Colonic mucosa (tissue), 4 donors: ENCODE measurements around the gene LAG3. TPM values are rescaled to one million over a fixed set of nuclear protein-coding genes. Genes with fewer than 3 reads are reported as not detected.

Experiments used
- DNase-seq: peaks from one replicate; pipeline ENCODE4 v3.0.0-alpha.2; 2020
- H3K27ac ChIP-seq: fragments of 200-600 bp; one replicate; pipeline ENCODE4 v1.8.0; 2021
- H3K27me3 ChIP-seq: fragments of 200-600 bp; one replicate; pipeline ENCODE4 v1.8.0; 2021
- H3K36me3 ChIP-seq: fragments of 200-600 bp; one replicate; pipeline ENCODE4 v1.8.0; 2021
- H3K4me1 ChIP-seq: fragments of 200-600 bp; one replicate; pipeline ENCODE4 v1.8.0; 2021; ENCODE audit warnings: mild to moderate bottlenecking
- H3K4me3 ChIP-seq: fragments of 200-600 bp; one replicate; pipeline ENCODE4 v1.8.0; 2021
- H3K9ac ChIP-seq, 2 donors: one replicate each; pipeline ENCODE4 v1.7.0; 2013; ENCODE audit warnings: control low read depth in 2 of 2, low read depth in 2 of 2, low read length in 2 of 2
- H3K9me3 ChIP-seq: fragments of 200-600 bp; one replicate; pipeline ENCODE4 v1.8.0; 2021
- CTCF ChIP-seq: fragments of 200-600 bp; IDR thresholded peaks from one replicate; pipeline ENCODE4 v1.8.0; 2022; ENCODE audit warnings: antibody characterized with exemption, mild to moderate bottlenecking
- intact Hi-C: fragments of 100-400 bp; cut with DNase I; formaldehyde crosslinking; loops from one replicate; pipeline ENCODE4 v1.14.1; 2022
- total RNA-seq, 2 donors: library from RNA; stranded (reverse); fragmentation: NEBNext Ultra II Directional in 1 of 2; extraction: Animal tissue kit (Norgen Biotek cat#: 25700) in 1 of 2; gene quantifications; one replicate each; pipeline ENCODE4 v1.2.1, GENCODE V29; 2021
- donor health status: healthy.
- donor health status: DM: no; HTN: no; CAD: no.
- donor health status: DM: no; HTN: no; CAD: no.

The LAG3 gene
- total RNA-seq, 2 donors from 2014 or later: 1.0 to 1.2 TPM

GRCh38 chr12:6764011-6764828 lies 8.1 kb upstream of the LAG3 start:
- peak; percentile 91 for DNase-seq
- no peaks in the 10 kb centered on the region for H3K27me3 ChIP-seq
- peak overlapping the region; percentile 83 for H3K27ac ChIP-seq
- peak overlapping the region in 1 of 2 donors; percentile 7 for H3K9ac ChIP-seq
- TF ChIP-seq CTCF: no peak
- H3K4me3 ChIP-seq: no peak overlapping the region
- H3K9me3 ChIP-seq: no peaks in the 10 kb centered on the region
- peaks cover 15% of the 10 kb centered on the region for H3K4me1 ChIP-seq
- H3K36me3 ChIP-seq: no peaks in the 10 kb centered on the region
- intact Hi-C loops: no loop called here

- Histone ChIP-seq H3K27me3 (no peaks in the 10 kb centered on the region), H3K4me3 (peak overlapping the region; percentile 60), H3K36me3 (no peaks in the 10 kb centered on the region), H3K27ac (peak overlapping the region; percentile 83), H3K9me3 (no peaks in the 10 kb centered on the region), H3K4me1 (peaks cover 15% of the 10 kb centered on the region), H3K9ac (peak overlapping the region; percentile 67 to 82)
- intact Hi-C loops: no loop called here
- no peak for DNase-seq
- no peak for TF ChIP-seq CTCF
Measured at GRCh38 chr12:6765048-6765633, 7.2 kb upstream of the LAG3 start.

GRCh38 chr12:6765634-6766581 lies 6.4 kb upstream of the LAG3 start, which contains the start of gene PTMS:
PTMS (plus strand) TSS chr12:6766363; CDS start chr12:6766706, 343 bp downstream.
- Histone ChIP-seq H3K27ac (peak within 1 kb of the TSS; percentile 83), H3K36me3 (no peaks in the 10 kb centered on the region), H3K4me1 (peaks cover 15% of the 10 kb centered on the region), H3K9me3 (no peaks in the 10 kb centered on the region), H3K9ac (peak within 1 kb of the TSS; percentile 79 to 82), H3K4me3 (peak within 1 kb of the TSS; percentile 60), H3K27me3 (no peaks in the 10 kb centered on the region)
- peak; percentile 81 for DNase-seq
- intact Hi-C loops: no loop called here
- TF ChIP-seq CTCF: no peak

- peak; percentile 42 for TF ChIP-seq CTCF
- Histone ChIP-seq H3K27ac (peak overlapping the region; percentile 83), H3K27me3 (no peaks in the 10 kb centered on the region), H3K4me3 (peak overlapping the region; percentile 60), H3K36me3 (no peaks in the 10 kb centered on the region), H3K9ac (peak overlapping the region; percentile 79 to 82), H3K9me3 (no peaks in the 10 kb centered on the region), H3K4me1 (peaks cover 15% of the 10 kb centered on the region)
- DNase-seq: peak; percentile 85
- intact Hi-C loops: no loop called here
Measured at GRCh38 chr12:6766651-6767349, 5.5 kb upstream of the LAG3 start.
